ENCODE results near the gene MVB12A.

GRCh38 chr19:17469092-17469480 lies 49.2 kb downstream of the MVB12A start:
- peak in 1 of 2 donors; percentile 41 for TF ChIP-seq POLR2A (IDR thresholded peaks at IDR 0.05)
- TF ChIP-seq, protein P1, sequence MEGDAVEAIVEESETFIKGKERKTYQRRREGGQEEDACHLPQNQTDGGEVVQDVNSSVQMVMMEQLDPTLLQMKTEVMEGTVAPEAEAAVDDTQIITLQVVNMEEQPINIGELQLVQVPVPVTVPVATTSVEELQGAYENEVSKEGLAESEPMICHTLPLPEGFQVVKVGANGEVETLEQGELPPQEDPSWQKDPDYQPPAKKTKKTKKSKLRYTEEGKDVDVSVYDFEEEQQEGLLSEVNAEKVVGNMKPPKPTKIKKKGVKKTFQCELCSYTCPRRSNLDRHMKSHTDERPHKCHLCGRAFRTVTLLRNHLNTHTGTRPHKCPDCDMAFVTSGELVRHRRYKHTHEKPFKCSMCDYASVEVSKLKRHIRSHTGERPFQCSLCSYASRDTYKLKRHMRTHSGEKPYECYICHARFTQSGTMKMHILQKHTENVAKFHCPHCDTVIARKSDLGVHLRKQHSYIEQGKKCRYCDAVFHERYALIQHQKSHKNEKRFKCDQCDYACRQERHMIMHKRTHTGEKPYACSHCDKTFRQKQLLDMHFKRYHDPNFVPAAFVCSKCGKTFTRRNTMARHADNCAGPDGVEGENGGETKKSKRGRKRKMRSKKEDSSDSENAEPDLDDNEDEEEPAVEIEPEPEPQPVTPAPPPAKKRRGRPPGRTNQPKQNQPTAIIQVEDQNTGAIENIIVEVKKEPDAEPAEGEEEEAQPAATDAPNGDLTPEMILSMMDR (IDR thresholded peaks at IDR 0.05): no peak

All from tibial nerve (tissue), 3 donors.